Measurements from ENCODE around the gene GATB.

GRCh38 chr4:151804821-151805220, 44.0 kb upstream of the GATB start:
- TF ChIP-seq POLR2A (IDR thresholded peaks at IDR 0.05; ENCODE audit: low read length) (no peak), GATA1 (IDR thresholded peaks at IDR 0.05; ENCODE audit: low read depth, low read length) (no peak)
